Esophagus squamous epithelium (tissue), 4 donors: ENCODE measurements around the gene ALKBH5.

Source experiments
- CTCF ChIP-seq, 6 experiments: fragments of 450-650 bp in 4 of 6; fragments of 200-600 bp in 2 of 6; sonication (generic) in 2 of 6; IDR thresholded peaks; one replicate each; pipeline ENCODE4 v1.5.1; 2016 to 2019; ENCODE audit warnings: antibody characterized with exemption in 6 of 6, mild to moderate bottlenecking in 4 of 6, moderate library complexity in 4 of 6
- POLR2A ChIP-seq, 4 donors: fragments of 450-650 bp; IDR thresholded peaks; one replicate each; pipeline ENCODE4 v1.6.1; 2017; ENCODE audit warnings: antibody characterized with exemption in 4 of 4, mild to moderate bottlenecking in 4 of 4, moderate library complexity in 3 of 4

GRCh38 chr17:18146259-18146658, 37.4 kb upstream of the ALKBH5 start:
- TF ChIP-seq CTCF (IDR thresholded peaks at IDR 0.05) = no peak
- TF ChIP-seq POLR2A (IDR thresholded peaks at IDR 0.05) = no peak
